ENCODE data around the gene POLR2F.

The POLR2F gene

DNA sequence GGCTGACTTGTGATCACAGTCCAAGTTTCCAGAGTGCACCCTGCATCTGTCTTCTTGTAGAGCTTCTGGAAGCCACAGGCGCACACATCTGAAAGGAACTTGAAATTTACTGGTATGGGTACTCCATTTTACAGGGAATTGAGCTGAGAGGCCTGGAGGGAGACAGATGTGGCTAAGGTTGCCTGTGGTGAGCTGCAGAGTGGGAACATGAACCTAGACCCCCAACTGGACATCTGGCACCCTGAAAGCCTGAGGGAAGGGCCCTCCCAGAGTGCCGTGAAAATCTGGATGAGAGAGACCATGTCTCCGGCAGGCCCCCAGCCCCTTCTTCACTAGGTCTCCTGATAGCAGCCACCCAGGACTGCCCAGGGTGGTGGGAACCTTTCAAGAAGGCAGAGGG lies 53.4 kb downstream of the POLR2F start:
- no peak for DNase-seq (ENCODE audit: low read depth)

DNA sequence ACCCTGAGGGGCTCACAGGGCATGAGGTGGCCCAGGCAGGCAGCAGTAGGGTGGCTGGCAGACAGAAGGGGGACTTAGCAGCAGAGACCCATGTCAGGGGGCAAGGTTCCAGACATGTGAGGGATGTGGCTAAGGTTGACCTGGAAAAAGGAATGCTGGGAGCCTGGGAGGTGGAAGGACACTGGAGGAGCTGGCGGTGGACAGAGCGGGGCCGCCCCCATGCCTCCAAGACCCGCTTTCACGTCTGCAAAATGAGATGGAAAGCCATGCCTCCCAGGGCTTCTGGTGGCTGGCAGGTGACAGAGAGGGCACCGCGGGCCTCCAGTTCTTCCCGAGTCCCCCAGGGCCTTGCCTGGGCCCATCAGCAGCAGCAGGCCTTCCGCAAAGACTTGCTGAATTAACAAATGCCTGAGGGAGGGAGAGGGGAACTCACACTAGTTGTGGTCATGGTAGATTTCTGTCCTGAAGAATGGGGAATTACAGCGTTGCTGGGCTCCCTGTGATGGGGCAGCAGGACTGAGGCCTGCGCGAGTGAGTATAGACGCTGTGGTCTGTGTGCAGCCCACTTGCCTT lies 53.9 kb downstream of the POLR2F start:
- DNase-seq (ENCODE audit: low read depth): no peak

DNA sequence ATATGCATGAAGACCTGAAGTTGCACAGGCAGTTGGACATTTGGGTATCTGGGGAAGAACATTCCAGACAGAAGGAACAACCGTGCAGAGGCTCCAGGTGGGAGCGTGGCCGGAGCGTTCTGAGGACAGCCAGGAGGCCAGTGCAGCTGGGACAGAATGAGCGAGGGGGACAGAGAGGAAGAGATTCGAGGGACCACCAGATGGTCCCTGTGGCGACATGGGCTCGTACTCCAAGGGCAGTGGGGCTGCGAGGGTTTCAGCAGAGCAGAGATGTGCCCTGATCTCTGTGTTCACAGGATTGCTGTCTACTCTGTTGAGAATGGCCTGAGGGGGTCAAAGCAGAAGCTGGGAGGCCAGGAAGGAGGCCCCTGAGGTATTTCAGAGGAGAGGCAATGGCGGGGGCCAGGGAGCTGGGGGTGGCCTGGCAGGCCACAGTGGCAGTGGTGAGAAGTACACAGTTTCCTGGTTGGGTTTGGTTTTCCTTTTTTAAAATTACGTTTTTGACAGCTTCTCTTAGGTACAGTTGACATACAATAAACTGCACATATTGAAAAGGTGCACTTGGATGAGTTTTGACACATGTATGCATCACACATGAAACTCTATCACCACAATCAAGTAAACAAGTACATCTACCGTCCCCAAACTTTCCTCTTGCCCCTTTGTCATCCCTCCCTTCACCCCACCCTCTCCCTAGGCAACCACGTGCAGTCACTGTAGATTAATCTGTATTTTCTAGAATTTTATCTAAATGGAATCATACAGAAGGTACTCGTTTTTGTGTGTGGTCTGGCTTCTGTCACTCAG lies 55.7 kb downstream of the POLR2F start:
- no peak for DNase-seq (ENCODE audit: low read depth)

DNA sequence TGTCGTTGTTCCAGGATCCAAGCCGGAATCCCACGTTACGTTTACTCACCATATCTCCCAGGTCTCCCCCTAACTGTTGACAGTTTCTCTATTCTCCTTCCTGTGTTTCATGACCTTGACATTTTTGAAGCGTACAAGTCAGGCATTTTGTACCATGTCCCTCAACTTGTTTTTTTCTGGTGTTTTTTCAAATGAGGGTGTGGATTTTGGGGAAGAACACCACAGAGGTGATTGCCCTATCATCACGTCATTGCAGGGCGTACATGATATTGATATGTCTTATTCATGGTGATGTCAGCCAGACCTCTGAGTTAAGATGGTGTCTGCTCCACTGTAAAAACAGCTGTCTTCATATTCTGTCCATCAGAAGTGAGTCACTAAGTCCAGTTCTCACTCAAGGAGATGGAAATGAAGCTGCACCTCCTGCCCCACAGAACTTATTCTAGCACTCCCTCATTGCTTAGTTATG lies 59.1 kb downstream of the POLR2F start:
- DNase-seq (ENCODE audit: low read depth): no peak

DNA sequence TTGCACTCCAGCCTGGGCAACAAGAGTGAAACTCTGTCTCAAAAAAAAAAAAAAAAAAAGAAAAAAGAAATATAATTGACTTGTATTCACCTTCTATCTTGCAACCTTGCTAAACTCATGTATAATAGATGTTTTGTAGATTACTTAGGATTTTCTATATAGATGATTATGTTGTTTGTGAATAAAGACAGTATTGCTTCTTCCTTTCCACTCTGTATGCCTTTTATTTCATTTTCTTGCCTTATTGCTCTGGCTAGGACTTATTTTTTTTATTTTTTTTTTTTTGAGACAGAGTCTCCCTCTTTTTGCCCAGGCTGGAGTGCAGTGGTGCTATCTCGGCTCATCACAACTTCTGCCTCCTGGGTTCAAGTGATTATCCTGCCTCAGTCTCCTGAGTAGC lies 60.6 kb downstream of the POLR2F start:
- no peak for DNase-seq (ENCODE audit: low read depth)

DNA sequence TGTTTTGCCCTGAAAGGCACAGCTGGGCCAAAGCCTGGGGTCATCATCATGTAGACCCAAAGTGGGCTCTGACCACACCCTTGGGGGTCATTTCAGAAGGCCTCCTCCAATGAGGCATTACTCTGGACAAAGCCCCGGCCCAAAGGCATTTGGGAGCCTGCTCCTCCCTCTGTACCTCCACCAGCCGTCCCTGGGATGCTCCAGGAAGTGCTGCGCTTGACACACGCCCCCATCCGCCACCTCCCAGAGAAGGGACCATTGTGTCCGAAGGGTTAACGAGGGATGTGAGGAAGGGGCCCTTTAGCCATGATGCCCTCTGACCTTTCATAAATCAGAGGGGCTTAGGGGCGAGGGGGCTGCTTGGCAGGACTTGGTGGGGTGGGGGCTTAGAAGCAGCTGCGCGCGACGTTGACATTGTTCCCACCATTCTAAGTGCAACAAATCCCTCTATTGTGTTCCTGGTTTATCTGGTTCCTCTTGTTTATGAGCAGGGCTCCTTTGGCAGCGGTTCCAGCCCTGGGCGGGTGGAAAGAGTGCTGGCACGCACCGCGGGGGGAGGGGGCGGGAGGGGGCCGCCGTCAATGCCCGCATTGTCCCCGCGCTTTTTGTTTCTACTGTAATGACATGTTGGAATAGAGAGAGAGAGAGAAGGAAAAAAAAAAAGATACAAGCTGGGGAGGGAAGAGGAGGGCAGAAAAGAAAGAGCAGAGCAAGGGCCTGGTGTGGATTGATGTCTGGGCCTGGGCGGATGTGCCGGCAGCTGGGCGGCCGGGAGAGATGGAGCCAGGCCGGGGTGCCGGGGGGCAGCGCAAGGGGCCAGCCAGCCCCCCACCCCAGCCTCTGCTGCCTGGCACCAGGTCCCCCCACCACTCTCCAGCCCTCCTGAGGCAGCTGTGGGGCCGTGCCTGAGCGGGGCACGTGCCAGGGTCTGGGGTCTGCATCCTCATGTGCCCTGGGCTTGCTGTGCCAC lies 63.0 kb downstream of the POLR2F start:
- DNase-seq (ENCODE audit: low read depth): no peak

DNA sequence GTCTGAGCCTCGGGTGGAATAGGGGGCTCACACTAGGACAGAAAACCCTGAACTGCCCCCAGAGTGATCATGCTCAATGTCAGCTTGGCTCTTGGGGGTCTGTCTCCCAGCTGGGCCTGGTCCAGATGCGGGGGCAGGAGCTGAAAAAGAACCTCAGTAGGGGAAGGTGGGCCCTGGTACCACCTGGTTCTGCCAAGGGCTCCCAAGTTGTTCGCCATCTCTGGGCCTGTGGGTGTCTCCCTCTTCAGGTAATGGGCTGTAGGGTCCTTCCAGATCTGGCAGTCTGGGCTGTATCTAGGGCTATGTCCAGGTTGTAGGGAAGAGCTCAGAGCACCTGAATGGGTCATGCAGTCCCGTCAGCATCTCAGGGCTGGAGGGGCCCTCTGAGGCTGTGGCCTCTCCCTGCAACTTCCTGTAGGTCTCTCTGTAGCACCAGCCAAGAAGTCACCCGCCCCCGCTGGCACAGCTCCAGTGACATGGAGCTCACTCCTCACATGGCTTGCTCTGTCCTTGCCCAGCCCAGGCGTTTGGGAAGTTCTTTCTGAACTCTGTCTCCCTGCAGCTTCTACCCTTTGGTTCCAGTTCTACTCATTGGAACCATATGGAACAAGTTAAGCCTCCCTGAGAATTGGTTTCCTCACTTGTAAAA lies 63.9 kb downstream of the POLR2F start:
- DNase-seq (ENCODE audit: low read depth): no peak

DNA sequence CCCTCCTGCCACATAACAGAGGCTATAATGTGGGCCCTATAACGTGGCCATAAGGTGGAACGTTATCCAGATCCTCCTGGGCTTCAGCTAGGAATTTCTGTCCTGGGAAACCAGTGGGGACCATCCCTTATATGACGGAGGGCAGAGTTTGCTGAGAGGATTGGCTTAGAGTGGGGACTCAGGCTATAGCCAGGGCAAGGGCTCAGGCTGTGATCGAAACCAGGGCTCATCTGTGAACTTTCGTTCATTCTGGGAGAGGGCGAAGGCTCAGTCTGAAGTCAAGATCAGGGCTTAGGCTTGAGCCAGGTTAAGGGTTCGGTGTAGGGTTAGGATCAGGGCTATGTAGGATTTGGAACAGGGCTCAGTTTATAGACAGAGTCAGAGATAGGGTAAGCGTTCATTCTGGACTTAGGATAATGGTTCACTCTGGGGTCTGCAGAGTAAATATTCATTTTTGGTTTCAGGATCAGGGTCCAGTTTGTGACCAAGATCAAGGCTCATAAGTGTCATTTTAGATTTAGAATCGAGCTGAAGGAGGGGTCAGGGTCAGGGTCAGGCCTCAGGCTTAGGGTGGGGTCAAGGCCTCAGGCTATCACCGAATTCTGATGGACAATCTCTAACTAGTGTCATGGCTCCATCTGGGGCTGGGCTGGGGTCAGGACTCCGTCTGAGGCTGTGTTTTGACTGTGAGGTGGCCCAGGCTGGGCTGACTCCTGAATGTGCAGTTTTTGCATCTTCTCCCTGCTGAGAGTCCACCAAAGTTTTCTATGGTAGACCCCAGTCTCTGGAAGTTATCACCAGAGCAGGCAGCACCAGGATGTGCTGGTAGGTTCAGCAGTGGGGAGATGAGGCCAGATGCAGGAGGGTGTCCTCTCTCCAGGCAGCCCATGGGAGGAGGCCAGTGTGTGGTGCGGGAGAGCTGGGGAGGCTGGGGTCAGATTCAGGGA lies 64.7 kb downstream of the POLR2F start:
- no peak for DNase-seq (ENCODE audit: low read depth)
